Activated effector memory CD4-positive, alpha-beta T cell treated with Interleukin-2 at 50 U/mL for 16 hours (primary cell): Measurements from ENCODE around the gene PLOD2.

Experiments used
- DNase-seq: peaks from one replicate; pipeline ENCODE4 v3.0.0-alpha.2; 2020

PLOD2 gene

DNA sequence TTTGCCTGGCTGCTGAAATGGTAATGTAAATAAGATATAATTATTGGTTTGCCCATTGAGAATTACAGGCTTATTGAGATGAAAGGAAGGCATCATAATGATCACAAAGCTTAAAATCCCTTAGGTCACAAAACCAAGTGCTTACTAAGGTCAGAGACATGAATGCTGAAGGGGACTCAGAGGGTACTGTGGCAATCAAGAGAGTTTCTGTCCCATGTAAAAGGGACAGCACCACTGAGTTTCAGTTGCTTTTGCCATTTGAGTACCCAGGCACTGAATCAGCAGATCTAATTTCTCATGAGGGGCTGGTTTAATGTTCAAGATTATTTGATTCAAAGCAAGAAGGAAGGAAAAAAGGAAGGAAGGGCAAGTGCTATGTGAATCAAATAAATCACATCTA is 127.0 kb downstream of the PLOD2 start:
- DNase-seq: no peak

DNA sequence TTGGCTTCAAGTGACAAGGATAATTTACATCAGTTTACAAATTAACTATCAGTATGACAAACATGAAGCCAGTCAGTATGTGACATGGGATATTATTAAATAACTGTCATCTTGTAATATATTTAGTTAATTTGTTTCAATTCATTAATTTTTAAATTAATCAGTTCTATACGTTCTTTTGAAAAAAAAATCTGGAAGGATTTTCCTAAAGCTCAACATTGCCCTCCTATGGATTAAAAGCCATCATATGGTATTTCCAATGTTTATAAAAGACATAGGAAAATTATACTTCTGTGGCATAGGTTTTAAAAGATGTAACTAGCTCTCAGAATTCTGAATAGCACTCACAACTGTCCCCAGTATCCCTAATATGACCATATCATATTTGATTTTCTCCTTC is 134.4 kb downstream of the PLOD2 start:
- DNase-seq: no peak

DNA sequence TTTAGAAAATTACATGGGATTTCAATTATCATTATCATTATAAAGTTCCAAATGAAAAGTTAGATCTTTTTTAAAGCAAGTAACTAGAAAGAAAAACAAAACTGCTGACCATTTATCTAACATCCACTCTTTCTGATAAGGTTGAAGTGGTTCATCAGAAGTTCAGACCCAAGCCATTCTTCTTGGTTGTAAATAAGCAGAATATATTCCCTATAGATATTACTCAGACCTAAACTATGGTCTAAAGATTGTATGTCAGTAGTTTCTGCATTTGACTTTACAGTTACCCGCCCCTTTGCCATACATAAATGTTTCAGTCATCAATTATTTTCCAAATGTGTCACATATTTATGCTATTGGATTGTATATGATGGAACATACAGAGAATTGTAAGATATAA is 136.7 kb downstream of the PLOD2 start:
- DNase-seq: no peak

DNA sequence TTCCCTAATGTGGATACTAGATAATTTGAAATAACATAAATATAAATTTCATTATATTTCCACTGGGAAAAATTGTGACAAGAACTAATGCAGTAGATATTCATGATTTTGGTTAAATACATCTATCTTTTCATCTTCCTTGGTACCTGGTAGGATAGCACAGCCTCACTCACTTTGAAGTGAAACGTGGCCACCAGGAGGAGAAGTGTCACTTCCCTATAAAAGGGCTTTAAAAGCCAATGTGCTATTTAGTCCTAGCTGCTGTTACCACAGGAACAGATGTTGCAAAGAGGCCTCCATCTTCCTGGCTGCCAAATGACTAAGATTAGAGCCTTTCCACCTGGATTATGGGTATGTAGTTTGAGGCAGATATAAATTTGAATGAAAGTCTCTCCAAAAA is 140.0 kb downstream of the PLOD2 start:
- DNase-seq: no peak

DNA sequence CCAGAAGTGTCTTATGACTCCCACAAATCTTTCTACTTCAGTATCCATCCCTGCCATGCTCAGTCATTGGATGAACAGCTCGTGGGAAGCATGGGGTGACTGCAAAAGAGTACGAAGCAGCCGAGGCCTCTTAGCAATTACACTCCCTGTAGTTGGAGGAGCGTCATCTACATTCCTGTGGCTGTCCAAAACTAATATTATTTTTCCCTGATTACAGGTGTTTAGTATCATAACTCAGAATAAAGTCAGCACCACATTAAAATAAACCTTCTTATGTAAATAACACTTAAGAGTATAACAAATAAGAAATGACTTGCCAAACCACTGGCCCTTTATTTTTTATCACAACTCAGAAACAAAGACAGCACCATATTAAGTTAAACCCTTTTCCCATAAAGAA is 141.5 kb downstream of the PLOD2 start:
- no peak for DNase-seq
